CD4-positive, alpha-beta T cell treated with Interleukin-2 at 100 ng/mL for 4 hours (primary cell): ENCODE measurements around the gene SEPHS1.
"Not testable (repeated sequence)": the region's sequence is repeated elsewhere in the genome, so short reads cannot be mapped to it uniquely, and the experiment has no call there.

Source experiments
- DNase-seq: peaks from one replicate; pipeline ENCODE4 v3.0.0-alpha.2; 2020; ENCODE audit warnings: low spot score

Gene SEPHS1

GRCh38 chr10:13360587-13360986, 12.5 kb upstream of the SEPHS1 start:
- DNase-seq = no peak

- DNase-seq = no peak
Measured at GRCh38 chr10:13356392-13356791, 8.3 kb upstream of the SEPHS1 start.

GRCh38 chr10:13354783-13355182, 6.7 kb upstream of the SEPHS1 start:
- DNase-seq = no peak

GRCh38 chr10:13352519-13352918, 4.4 kb upstream of the SEPHS1 start:
- DNase-seq = no peak

- DNase-seq = peak; percentile 42
Measured at GRCh38 chr10:13351340-13351915, 3.3 kb upstream of the SEPHS1 start.

GRCh38 chr10:13349463-13350274, 1.6 kb upstream of the SEPHS1 start:
- no peak for DNase-seq

GRCh38 chr10:13347500-13348156, 465 bp downstream of the SEPHS1 start:
- DNase-seq = peak; percentile 77

GRCh38 chr10:13347043-13347499, 1.0 kb downstream of the SEPHS1 start:
- DNase-seq = no peak

GRCh38 chr10:13346283-13347042, 1.6 kb downstream of the SEPHS1 start:
- DNase-seq = no peak

- peak; percentile 45 for DNase-seq
Measured at GRCh38 chr10:13340626-13341376, 7.3 kb downstream of the SEPHS1 start.

GRCh38 chr10:13340068-13340467, 8.0 kb downstream of the SEPHS1 start:
- DNase-seq = no peak

- no peak for DNase-seq
Measured at GRCh38 chr10:13338390-13339110, 9.5 kb downstream of the SEPHS1 start.

GRCh38 chr10:13337827-13338196, 10.3 kb downstream of the SEPHS1 start:
- no peak for DNase-seq

- DNase-seq = no peak
Measured at GRCh38 chr10:13337128-13337826, 10.8 kb downstream of the SEPHS1 start.

GRCh38 chr10:13335881-13336280, 12.2 kb downstream of the SEPHS1 start:
- no peak for DNase-seq

GRCh38 chr10:13334556-13334955, 13.5 kb downstream of the SEPHS1 start:
- DNase-seq = no peak

GRCh38 chr10:13331646-13332045, 16.4 kb downstream of the SEPHS1 start:
- no peak for DNase-seq

- not testable (repeated sequence) for DNase-seq
Measured at GRCh38 chr10:13330980-13331379, 17.1 kb downstream of the SEPHS1 start.

GRCh38 chr10:13329565-13329964, 18.5 kb downstream of the SEPHS1 start:
- DNase-seq = no peak

GRCh38 chr10:13328613-13329012, 19.5 kb downstream of the SEPHS1 start:
- no peak for DNase-seq
